ENCODE results near the gene TMEM269.
"Not testable (repeated sequence)": the region's sequence is repeated elsewhere in the genome, so short reads cannot be mapped to it uniquely, and the experiment has no call there.

The TMEM269 gene

GRCh38 chr1:42748461-42749410 is 36.1 kb upstream of the TMEM269 start:
- no peak for DNase-seq

- no peak for DNase-seq
These were observed 34.8 kb upstream of the TMEM269 start for GRCh38 chr1:42750041-42750440.

- DNase-seq, result not testable (repeated sequence)
These were observed 33.2 kb upstream of the TMEM269 start for GRCh38 chr1:42751511-42752070.

- no peak for DNase-seq
These were observed 32.5 kb upstream of the TMEM269 start for GRCh38 chr1:42752284-42752683.

GRCh38 chr1:42753070-42753469 is 31.7 kb upstream of the TMEM269 start:
- no peak for DNase-seq

GRCh38 chr1:42756956-42757891 is 27.6 kb upstream of the TMEM269 start:
- DNase-seq, result no peak

GRCh38 chr1:42757892-42758275 is 26.9 kb upstream of the TMEM269 start:
- no peak for DNase-seq

GRCh38 chr1:42758641-42759040 is 26.1 kb upstream of the TMEM269 start:
- no peak for DNase-seq

GRCh38 chr1:42759114-42759513 is 25.7 kb upstream of the TMEM269 start:
- no peak for DNase-seq

- no peak for DNase-seq
These were observed 23.2 kb upstream of the TMEM269 start for GRCh38 chr1:42761567-42761966.

GRCh38 chr1:42762269-42762668 is 22.5 kb upstream of the TMEM269 start:
- DNase-seq, result no peak

- no peak for DNase-seq
These were observed 19.5 kb upstream of the TMEM269 start for GRCh38 chr1:42765269-42765668.

GRCh38 chr1:42765832-42766740 is 18.7 kb upstream of the TMEM269 start:
- DNase-seq, result peak; percentile 50

- peak; percentile 100 for DNase-seq
These were observed 17.9 kb upstream of the TMEM269 start, which contains the start of the genes C1orf50 and P3H1 for GRCh38 chr1:42766741-42767509. Gene C1orf50 (plus strand): TSS chr1:42767249. CDS start chr1:42767312, 63 bp downstream. Gene P3H1 (minus strand): TSS chr1:42767028. CDS start chr1:42766971, 57 bp downstream.

- DNase-seq, result no peak
These were observed 17.2 kb upstream of the TMEM269 start for GRCh38 chr1:42767510-42768000.

- no peak for DNase-seq
These were observed 16.6 kb upstream of the TMEM269 start for GRCh38 chr1:42768172-42768571.

- DNase-seq, result no peak
These were observed 15.0 kb upstream of the TMEM269 start for GRCh38 chr1:42769811-42770210.

GRCh38 chr1:42773420-42773819 is 11.4 kb upstream of the TMEM269 start:
- no peak for DNase-seq

- no peak for DNase-seq
These were observed 9.8 kb upstream of the TMEM269 start for GRCh38 chr1:42774928-42775526.

GRCh38 chr1:42776502-42776901 is 8.3 kb upstream of the TMEM269 start:
- no peak for DNase-seq
